NAMALWA (cell line): ENCODE data around the gene ASPG.

ENCODE experiments used
- DNase-seq: peaks from one replicate; pipeline ENCODE4 v3.0.0-alpha.2; 2015; ENCODE audit warnings: low spot score

Gene ASPG

DNA sequence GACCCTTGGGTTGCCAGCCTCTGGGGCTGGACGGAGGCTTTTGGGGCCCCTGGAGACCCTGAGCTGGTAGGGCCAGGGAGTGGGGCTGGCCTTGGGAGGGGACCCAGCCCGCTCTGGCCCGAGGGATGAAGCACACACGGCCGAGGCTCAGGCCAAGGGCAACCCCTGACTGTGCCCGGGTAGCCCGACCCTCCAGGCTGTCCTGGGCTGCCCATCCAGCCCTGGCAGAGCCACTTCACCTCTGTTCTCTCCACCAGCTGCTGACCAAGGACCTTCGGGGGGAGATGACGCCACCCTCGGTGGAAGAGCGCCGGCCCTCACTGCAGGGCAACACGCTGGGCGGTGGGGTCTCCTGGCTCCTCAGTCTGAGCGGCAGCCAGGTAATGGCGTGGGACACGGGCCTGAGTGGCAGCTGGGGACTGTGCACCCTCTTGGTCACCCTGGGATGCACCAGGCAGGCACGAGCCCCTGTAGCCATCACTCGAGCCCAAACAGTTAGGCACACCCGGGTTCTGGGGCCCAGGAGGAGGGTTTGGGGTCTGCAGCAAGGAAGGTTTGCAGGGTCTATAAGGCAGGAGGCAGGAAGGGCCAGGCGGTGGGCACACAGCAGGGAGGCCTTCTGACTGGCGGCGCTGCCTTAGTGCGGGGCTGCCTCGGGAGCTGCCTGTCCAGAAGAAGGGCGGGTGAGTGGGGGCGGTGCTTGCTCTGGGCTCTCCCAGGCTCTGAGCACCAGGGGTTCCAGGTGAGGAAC lies 19.7 kb downstream of the ASPG start:
- DNase-seq = no peak

DNA sequence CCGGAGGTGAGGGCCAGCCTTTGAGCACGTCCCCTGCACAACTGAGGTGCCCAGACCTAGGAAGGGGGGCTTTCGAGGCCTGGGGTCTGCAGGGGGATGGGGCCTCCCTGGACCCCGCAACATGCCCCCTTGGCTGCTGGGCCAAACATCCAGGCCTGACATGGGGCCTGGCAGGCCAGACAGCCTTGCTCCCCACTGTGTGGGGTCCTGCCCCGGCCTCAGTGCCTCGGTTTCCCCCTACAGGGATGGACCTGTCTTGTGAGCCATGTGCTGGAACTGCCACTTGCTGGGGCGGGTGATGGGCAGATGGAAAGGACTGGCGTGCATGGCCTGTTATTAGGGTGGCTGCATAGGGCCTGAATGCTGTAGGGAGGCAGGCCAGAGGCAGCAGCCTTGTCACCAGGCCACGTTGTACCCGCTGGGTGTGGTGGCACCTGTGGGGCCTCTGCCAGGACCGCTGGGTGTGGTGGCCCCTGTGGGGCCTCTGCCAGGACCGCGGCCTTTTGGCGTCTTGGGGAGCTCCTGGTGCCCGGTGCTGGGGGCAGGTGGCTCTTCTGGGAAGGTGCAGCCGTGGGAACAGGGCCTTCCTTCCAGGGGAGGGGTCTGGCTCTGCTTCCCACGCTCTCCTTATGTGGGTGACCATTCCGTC lies 20.4 kb downstream of the ASPG start:
- no peak for DNase-seq

DNA sequence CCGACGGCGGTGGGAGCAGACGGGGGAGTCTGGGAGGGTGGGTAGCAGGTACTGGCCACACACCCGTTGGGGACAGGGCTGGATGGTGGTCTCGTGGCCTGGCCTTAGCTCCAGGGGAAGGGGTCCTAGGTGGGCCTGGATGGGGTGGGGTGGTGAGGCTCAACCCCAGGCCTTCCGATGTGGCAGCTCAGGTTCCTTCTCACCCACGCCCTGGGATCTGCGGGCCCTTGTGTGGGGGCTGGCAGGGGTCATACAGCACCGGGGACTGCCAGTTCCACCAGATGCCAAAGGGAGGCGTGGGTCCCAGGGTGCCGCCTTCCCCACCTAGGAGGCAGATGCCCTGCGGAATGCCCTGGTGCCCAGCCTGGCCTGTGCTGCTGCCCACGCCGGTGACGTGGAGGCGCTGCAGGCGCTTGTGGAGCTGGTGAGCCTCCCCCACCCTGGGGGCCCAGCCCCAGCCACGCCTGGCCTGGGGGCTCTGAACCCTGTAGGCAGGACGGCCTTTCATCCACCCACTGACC lies 21.0 kb downstream of the ASPG start:
- DNase-seq = no peak

DNA sequence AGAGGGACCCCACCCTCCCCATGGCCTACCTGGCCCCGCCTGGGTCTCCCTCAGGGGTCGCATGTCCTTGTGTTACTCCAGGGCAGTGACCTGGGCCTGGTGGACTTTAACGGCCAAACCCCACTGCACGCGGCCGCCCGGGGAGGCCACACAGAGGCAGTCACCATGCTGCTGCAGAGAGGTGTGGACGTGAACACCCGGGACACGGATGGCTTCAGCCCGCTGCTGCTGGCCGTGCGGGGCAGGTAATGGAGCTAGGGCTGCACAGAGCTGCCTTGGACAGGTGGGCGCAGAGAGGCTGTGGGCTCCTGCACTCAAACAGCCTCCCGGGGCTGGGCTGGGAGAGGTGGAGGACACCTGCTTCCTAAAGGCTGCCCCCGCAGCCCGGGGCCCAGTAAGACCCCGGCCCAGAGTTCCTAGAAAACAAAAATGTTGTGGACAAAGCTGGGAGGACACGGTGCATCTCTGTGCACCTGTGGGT lies 21.6 kb downstream of the ASPG start:
- no peak for DNase-seq

DNA sequence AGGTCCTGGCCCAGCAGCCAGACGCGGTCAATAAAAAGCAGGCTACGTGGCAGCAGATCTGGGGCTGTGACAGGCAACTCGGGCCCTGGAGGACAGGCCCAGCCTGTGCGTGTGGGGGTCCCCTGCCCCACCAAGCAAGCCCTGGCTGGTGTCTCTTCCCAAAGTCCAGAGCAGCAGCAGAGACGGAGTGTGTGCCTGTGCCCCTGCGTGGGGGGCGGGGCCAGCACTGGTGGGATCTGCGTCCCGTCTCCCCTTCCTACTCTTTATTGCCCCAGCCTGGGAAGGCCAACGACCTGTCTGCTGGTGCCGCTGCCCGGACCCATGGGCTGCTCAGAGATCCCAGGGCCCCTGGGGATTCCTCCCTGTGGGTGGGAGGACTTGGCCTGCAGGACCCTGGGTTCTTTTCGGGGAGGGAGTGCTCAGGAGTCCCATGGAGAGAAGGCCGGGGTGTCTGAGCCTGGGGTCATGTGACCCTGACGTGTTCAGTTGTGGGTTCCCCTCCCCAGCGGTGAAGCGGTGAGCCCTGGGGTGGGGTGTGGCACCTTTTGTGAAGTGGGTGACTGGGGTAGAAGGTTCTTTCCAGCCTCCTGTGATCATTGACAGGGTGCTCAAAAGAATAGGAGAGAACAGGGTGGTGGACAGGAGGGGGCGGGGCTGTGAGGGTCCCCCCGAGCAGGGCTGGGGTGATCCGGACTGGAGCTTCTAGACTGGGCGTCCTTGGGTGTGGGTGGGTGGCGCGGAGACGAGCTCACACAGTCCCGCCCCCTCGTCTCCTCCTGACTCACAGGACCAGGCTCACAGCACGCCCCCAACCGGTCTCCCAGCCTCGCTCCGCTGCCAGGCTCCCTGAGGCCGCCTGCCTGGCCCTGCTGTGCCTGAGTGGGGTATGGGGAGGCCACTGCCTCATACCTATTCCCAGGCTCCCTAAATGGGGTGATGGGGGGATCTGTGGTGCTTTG lies 22.4 kb downstream of the ASPG start:
- no peak for DNase-seq

DNA sequence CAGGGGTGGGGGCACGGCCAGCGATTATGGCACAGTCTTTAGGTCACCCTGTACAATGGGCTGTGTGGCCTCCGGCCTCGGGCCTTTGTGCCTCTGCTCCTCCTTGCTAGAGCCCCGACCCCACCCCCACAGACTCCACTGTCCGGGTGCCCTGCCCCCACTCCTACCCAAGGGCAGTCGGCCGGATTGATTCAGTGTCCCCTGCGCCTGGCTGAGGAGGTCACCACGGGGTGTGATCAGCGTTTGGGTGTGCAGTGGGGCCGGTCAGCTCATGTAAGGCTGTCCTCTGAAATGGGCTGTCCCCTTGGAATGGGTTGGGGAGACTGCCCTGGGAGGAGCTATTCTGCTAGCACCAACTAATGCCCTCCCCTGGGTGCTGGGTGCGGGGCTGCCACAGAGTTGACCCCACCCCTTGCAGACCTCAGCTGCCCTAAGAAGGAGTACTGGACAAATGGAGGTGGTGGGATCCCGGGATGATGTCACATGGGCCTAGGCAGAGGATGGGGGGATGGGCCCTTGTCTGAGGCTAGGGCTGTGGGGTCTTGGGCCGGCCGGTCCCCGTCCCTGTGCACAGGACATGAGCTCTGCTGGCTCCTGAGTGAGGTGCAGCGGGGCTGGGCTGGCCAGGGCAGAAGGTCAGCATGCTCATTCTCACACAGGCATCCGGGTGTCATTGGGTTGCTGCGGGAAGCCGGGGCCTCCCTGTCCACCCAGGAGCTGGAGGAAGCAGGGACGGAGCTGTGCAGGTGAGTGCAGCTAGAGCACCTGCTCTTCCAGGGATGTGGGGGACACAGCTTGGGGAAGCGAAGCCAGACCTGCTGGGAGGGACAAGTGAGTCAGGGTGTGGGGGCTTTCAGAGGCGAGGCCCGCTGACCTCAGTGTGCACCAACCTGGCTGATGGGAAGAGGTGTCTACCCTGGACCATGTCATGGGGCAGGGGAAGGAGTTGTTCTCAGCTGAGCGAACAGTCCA lies 23.4 kb downstream of the ASPG start:
- DNase-seq = no peak

DNA sequence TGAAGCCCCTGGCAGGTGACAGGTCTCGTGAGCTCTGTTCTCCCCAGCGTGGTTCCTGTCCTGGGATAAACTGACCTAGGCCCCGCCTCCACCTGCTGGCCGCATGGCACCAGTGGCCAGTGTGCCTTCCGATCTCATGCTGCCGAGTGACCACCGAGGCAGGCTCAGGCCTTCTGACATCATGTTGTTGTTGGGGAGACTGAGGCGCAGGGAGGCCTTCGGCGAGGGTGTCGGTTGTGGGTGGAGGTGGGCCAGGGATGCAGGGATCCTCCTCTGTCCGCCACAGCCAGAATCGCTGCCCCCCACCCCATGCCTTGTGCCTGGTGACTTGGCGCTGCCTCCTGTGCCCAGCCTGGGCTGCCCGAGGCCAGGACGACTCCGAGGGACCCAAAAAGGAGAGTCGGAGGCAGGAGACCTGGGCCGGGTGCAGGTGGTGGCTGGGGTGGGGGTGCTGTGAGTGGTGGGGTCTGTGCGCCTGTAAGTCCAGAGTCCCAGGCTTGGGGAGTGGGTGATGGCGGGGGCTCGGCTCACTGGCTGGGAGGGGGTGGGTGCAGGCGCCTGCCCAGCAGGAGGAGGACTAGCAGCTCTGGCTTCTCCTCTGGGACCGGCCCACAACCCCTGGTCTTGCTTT lies 24.3 kb downstream of the ASPG start:
- no peak for DNase-seq

DNA sequence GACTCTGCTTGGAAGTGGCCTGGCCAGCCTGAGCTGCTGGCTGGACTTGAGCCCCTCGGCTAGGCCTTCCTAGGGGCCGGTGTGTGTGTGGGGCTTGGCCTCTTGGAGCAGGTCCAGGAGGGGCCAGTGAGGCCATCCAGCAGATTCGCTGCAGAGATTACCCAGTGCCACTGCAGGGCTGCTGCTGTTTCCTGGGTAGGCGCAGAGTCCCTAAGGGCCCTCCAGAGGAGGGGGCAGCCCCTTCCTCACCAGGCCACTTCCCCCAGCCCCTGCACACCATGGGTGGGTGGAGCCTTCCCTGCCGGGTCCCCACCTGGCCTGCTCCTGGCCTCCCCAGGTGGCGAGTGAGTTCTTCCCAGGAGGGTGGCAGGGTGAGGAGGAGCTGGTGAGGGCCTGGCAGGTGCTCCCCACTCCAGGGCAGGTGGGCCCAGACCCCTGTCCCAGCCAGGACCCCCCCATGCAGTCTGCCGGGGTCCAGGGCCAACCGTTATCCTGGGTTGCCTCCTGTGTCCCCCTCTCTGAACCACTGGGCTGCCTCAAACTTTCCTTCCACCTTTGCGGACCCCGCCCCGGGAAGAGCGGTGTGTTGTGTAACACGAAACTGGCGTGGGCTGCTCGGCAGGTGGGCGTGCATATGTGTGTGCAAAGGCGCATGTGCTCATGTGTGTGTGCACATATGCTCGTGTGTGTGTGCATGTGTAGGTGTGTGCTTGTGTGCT lies 25.1 kb downstream of the ASPG start:
- DNase-seq = no peak

DNA sequence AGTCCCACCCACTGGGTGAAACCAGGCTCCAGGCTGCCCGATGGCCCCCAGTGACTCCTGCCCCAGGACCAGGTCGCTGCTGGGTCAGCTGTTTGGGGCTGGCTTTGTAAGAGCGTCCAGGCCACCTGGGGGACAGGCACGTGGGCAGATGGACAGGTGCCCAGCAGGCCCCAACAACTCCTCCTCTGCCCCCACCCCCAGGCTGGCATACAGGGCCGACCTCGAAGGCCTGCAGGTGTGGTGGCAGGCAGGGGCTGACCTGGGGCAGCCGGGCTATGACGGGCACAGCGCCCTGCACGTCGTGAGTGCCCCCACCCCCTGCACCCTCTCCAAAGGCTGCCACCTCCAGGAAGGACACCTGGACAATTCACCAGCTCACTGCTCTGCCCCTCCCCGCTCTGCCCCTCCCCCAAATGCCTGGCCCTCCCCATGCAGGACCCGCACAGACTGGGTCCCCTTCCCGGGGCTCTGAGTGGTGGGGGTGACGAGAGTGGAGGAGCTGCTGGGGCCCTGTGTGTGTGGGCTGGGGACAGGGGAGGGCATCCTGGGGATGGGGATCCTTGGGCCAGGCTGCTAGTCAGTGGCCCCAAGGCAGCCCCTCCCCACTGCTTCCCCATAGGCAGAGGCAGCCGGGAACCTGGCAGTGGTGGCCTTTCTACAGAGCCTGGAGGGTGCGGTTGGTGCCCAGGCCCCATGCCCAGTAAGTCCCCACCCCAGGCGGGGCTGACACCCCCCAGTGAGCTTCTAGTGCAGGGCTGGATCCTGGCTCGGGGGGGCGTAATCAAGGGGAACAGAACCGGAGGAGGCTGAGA lies 26.0 kb downstream of the ASPG start:
- DNase-seq = no peak

DNA sequence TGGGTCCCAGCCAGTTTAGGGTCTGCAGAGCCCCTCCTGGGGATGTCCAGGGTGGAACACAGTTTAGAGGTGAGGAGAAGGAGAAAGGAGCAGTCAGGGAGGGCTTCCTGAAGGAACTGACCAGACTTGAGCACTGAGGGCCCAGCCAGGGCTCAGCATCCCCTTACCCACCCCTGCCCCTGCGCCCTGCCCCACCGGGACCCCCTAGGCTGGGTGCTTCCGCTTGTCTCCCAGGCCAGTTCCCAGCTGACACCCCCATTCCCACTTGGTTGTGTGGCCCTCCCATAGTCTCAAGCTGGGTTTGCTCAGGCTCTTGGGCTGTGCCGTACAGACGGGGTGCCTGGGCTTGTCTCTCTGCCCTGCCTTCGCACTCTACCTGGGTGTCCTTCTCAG lies 26.6 kb downstream of the ASPG start:
- no peak for DNase-seq

DNA sequence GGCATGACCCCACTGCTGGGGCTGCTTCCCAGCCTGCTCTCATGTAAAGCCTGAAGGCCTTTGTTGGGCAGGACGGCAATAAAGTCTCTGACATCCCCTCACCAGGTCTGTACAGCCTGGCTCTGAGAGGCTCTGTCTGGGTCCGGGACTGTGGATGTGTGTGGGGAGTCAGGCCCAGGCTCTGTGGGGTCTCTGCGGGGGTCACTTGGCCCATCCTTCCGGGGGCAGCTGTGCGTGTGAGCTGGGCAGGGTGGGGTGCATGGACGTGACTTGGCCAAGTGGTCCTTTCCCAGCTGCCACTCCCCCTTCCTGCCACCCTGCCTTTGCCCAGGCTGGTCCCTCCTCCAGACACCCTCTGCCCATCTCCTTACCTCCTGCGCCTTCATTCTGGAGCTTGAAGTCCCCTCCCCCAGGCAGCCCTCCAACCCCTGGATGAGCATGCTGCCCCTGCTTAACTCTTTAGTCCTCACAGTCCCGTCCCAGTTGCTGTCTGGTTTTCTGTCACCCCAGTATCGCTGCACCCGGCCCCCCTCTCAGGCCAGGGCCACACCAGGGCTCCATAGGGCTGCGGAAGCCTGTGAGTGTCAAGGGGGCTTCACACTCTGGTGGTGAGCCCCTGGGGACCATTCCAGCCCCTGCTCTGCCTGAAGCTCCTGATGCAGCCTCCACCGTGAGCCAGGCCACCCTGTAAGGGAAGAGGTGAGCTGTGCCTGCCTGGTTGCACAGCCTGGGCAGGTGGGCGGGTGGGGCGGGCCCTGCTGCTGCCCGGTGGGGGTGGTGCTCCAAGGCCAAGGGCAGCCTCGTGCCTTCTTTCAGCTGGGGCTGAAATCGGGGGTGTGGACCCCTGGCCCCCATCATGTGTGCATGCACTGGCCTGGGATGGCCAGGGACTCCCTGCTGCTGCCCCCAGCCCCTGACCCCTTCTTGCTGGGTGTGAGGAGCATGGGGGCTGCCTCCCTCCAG lies 27.4 kb downstream of the ASPG start:
- no peak for DNase-seq

DNA sequence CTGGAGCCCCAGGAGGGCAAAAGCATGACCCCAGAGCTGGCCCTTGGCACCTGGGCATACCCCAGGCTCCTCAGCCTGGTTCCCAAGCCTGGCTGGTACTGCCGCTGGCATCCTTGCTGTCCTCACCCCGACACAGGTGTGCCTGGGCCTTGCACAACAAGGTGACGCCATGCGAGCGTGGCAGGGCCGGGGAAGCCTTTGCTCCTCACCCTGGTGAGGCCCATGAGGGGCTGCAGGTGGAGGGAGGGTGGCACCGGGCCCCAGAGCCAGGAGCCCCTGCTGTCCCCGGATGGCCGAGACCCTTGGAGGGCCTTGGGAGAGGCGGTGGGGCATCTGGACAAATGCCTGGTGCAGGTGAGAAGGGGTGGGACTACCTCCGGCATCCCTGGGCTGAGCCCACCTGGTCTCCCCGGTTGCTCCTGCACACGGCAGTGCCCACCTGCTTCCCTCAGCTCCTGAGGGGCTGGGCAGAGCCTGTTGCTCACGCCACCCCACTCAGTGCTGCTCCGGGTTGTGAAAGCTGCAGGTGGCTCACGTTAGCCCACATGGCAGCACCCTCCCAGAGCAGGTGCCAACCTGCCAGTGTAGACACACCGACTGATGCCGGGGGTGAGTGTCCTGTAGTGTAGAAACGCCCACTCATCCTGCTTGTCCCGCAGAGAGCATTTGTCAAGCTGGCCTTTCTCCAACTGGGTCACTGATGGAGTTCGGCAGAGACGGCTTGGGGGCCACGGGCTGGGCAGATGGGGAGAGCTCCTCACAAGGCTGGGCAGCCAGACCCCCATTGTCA lies 28.3 kb downstream of the ASPG start:
- DNase-seq = no peak

DNA sequence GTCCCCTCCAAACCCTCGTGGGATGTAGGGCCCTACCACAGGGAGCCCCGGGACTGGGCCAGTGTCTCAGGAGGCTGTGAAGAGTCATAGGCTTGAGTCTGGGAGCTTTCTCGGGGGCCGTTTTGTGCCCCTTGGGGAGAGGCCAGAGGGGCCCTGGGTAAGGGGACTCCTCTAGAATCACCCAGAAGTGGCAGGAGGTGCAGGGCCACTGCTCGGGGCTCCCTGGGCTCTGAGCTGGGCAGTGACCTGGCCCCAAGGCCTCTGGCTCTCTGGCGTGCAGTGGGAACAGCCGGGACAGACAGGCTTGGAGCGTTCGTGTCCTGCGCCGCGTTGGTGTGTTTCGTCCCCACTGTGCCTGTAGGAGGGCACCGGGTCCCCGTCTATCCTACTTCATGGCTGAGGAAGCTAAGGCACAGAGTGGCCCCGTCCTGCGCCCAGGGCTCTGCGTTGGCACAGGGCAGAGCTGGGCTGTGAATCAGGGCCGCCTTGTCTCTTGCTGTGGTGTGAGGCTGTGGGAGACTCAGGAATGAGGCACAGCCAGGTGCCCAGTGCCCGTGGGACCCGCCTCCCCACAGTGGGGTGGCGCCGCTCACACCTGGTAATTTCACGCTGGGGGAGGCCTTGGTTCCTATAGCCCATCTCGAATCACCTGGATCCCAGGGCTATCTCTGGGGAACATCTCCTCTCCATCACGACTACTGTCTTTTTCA lies 29.1 kb downstream of the ASPG start:
- DNase-seq = no peak

DNA sequence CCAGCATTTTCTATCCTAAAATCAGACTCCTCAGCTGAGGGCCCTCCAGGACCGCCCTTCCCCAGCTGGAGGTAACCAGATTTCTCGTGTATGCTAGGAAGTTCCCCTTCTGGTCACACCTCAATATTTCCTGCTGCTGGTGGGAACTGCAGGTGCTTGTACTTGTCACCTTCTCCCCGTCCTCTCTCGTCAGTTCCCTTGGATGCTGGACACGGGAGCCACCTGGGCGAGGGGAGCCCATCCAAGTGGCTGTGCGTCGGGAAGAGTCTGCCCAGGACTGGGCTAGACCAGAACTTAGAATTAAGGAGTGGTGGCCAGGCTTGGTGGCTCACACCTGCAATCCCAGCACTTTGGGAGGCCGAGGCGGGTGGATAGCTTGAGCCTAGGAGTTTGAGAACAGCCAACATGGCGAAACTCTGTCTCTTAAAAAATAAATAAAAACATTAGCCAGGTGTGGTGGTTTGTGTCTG lies 29.7 kb downstream of the ASPG start:
- DNase-seq = no peak

DNA sequence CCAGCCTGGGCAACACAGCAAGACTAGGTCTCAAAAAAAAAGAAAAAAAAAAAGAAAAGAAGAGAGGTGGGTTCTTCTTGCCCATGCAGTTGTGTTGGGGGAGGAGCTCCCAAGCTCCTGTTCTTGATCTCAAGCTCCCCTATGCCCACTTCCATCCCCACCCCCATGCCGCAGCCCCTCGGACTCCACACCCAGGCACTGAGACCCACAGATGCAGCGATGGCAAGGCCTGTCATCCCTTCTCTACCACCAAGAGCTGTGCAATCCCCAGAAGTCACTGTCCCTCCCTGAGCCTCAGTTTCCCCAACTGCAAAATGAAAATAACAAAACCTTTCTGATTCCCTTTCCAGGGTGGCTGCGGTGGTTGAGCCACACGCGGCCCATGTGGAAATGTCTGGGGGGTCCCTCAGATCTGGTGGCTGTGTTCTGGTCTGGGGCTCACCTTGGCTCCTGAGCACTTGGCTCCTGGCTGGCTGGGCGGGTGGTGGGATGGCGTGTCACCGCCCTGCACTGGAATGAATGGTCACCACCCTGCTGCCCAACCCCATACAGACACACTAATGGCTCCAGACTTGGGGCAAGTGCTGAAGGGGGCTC lies 30.3 kb downstream of the ASPG start:
- DNase-seq = no peak

DNA sequence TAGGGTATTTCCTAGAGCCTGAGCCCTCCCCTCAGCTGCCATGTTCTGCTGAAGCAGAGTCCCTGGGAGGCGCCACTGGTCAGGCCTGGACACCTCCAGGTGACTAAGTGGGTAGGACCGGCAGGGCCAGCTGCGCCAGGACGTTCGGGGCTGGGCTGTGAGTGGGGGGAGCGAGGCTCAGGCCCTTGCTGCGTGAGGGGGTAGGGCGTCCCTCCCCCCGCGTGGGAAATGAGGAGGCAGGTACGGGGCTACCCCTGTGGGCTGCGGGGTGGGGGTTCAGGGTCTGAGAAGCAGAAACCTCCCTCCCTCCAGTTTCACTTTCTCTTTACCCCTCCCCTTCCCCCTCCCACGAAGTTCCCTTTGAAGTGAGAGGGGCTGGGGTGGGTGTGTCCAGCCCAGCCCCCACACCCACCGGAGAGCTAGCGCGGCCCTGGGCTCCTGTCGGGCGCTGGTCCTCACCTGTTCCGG lies 30.8 kb downstream of the ASPG start:
- DNase-seq = no peak
